Ramos (cell line): Measurements from ENCODE around the gene ARHGAP15.
"Not testable (repeated sequence)": the region's sequence is repeated elsewhere in the genome, so short reads cannot be mapped to it uniquely, and the experiment has no call there.

Experiments used
- in situ Hi-C: fragments of 300-500 bp; cut with MboI; formaldehyde crosslinking; loops from one replicate; pipeline ENCODE4 v1.14.3; 2022; ENCODE audit warnings: low sequenced_read_pairs; ENCODE audit not compliant: unreplicated experiment

ARHGAP15 gene

DNA sequence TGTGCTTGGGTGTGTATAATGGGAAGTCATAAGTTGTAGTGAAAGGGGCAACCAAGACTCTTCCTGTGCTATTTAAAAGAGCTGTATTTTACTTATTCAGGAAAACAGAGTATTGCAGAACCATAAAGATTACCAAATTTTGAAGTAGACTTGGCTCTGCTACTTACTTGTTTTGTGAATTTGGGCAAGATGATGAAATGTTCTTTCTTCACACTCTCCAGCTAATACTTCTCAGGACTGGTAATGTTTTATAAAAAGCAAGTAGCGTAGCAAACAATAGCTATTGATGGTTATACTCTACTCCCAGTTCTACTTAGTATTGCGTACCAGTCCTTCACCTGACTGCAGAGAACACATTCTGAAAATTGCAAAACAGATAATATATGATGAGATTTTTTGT is 374.1 kb downstream of the ARHGAP15 start:
- in situ Hi-C loops: no loop called here

DNA sequence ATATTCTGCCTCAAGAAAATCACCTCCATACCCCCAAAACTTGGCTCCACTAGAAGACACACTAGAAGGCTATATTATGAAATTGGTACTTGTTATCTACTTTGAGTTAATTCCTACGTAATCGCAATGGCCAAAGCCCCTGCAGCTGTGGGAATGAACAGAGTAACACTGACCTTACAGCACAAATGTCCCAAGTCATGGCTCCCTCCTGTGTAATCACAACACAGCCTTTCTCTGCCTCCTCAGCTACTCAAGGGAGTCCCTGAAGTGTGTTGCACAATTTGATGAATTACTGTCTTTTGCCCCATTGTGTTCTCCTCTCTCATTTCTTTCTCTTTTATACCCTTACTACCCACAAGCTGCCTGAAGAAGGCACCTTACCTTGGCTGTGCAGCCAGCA is 375.2 kb downstream of the ARHGAP15 start:
- in situ Hi-C loops: no loop called here

DNA sequence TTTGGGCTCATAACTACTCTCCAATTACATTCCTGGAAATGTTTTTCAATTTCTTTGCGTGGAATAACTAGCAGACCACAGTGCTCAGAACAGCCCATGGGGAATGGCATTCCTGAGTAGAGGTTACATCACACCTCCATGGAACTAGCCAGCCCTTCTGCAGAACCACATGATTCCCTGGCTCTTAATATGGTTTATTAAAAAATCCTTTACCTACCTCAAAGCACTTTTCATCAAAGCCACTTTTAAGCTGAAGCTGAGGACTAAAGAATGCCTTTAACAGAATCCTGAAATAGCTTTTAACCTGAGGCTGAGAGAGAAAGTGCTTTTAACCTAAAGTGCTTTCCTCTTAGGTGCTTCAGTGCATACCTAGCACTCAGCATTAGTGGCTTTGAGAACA is 376.3 kb downstream of the ARHGAP15 start:
- in situ Hi-C loops: no loop called here

DNA sequence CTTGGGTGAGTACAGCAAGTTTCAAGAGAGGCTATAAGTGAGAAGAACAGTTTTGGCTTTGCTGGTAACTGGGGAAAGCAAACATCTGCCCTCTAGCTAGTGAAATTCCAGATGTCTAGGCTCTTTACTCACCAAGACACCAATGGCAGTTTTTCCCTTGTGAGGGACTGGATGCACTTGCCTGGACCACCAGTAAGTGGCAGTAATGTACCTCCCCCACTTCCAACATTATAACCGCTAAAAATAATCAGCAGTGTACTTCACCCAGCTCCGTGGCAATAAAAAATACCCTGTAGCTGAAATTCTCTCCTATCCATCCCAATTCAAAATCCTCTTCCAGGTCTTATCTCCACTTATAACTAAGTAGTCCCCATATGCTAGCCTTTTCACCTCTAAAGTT is 383.9 kb downstream of the ARHGAP15 start:
- in situ Hi-C loops: no loop called here

DNA sequence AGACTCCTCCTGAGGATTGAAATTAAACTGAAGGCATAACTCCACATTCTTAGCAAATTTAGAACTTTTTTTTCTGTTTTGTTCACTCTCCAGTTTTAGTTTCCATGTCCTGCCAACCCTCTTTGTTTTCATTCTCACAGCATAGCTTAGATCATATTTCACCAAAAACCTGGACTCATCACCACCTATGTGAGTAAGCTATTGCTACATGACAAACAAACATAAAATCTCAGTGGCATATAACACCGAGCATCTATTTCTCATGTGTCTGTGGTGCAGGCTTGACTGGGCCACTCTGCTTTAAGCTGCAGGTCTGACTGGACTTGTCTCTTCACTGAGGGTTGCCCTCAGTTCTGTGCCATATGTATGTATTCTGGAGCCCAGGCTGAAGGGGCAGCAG is 385.2 kb downstream of the ARHGAP15 start:
- in situ Hi-C loops: no loop called here

DNA sequence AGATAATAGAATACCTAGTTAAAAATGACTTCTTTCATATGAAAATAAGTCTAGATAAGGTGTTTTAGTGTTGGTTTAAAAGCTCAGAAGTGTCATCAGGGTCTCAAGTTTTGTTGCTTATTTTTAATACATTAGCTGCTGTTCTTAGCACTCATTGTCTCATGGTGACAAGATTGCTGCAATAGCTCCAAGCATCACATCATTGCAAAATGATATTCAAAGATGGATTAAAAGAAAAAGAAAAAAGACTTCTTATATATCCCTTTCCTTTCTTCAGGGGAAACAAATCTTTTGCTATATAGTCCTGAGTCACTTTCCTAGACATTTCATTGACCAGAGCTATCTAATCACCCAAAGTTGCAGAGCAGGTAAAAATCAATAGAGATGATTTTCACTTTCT is 386.1 kb downstream of the ARHGAP15 start:
- in situ Hi-C loops: no loop called here

DNA sequence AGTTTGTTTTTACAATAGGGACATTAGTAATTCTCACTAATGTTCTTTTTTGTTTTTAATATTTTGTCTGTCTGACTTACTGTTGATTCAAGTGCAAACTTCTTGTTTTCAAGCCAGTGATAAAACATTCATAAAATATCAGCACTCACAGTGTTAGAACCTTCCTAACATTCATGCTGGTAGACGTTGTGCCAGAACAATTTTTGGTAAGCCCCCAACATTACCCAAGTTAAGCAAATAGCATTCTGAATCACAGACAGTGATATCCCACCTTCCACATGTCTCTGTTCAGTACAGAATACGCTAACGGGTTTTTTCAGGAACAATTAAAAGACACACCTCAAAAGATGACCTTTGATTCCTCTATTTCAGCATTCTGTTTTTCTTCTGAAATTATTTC is 390.3 kb downstream of the ARHGAP15 start:
- in situ Hi-C loops: no loop called here

DNA sequence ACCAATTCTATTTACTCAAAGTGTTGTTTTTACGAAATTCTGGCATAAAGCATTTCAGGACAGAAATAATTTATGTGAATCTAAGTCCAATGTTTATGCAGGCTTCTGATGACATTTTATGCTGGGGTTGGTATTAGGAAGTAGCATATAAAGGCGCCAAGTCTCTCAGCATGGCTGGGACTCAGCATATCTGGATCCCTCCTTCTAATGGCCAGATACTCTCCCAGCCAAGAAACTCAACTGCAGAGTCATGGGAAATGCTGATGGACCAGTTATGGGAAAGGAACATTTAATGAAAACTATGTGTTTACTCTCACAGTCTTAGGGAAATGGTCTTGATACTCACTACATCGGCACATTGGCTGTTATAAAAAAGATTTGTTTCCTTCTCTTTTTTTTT is 392.2 kb downstream of the ARHGAP15 start:
- in situ Hi-C loops: no loop called here

DNA sequence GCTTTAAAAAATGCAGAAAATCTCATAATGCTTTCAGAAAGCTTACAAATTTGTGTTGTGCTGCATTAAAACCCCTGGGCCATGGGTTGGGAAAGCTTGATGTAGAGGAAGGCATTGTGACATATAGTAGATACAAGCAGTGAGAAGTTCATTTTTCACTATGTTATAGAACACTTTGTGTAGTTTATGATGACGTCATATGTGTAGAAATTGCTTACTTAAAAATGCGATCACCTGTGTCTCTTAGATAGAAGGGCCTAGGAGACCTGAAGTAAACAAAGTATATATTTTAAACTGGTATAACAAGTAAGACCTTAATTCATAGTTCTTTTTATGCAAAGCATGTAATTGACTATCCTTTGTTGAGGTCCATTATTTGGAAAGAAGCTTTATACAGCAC is 393.5 kb downstream of the ARHGAP15 start:
- in situ Hi-C loops: no loop called here

DNA sequence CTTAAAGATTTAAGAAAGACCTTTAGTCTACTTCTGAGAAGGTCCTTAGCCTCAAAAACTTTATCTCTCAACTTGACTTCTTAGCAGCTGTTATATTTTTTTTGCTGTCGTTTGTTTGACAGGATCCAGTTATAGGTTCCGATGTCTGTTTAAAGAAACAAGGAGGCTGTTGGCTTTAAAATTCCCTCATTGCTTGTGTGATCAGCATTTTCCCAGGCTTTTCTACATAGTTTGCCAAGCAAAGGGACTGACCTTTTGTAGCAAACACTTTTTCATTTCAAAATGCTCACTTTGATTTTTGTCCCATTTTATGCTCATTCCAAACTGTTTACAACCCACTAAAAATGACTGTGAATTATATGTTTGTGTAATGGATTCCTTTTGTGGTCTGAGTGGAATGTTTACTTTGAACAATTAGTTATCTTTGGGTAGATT is 394.9 kb downstream of the ARHGAP15 start:
- in situ Hi-C loops: no loop called here

DNA sequence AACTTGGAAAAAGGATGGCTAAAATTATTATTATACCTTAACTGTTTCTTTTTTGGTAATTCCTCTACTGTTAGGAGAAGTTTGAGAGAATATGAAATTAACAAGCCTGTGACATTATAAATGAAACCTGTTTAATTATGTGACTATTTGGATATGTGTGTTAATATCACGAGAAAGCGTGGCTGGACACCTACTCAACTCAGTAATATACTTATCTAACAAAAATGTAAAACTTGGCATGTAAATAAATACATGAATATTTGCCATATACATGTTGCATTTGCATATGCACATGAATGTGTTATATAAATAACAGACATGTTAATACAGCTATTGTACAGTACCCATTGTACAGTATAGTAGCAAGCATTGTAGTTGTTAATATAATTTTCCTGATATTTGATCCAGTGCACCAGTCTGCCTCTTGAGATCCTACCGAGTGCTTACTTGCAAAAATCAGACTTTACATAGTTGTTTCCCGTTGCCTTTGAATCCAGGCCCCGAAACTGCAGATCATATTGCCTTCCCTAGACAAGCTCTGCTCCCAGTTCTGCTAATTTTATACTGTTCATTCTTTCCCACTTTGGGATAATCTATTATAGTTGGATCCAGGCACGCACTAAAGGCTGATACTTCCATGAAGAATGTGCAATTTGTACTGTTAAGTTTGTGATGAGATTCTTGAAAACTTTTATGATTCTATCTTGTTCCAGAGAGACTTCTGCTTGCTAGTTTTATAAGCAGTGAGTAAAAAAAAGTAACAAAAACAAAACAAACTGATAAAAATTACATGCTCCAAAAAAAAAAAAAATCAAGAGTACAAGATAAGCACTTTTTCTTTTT is 395.6 kb downstream of the ARHGAP15 start:
- in situ Hi-C loops: no loop called here

DNA sequence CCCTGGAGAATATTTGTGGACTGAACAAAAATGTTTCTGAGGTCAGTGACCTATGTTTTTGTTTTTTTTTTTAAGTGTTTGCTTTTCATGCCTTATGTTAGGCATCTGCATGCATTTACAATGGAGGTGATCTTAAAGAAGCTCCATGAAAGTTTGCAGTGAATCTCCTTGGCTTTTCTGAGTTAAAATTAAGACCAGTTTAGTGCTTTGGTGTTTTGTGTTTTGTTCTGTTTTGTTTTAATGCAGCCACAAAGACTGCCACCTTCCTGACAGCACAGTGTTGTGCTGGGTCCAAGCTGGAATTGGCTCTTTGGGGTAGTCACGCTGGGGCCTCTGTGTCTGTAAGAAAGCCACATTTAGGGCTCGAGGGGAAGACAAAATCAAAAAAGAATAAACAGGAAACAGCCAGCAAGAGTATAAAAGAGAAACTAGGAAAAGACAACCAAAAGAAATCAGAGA is 396.2 kb downstream of the ARHGAP15 start:
- in situ Hi-C loops: no loop called here

DNA sequence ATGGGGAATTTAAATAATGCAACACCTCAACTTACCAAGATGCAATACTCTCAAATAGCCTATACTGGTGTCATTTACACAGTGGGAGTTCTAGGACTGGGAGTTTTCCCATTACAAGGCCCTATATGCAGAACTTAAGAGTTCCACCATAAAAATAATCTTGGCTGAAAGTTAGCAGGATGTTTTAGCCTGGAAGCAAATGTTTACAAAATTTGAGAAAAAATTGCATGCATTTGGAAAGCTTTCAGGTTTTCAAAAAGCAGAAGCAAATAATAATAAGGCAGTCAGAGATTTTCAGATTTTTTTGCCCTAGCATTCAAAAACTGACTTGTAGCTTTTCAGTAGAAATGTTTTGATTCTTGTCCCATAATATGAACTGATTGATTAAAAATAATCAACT is 397.3 kb downstream of the ARHGAP15 start:
- in situ Hi-C loops: no loop called here

DNA sequence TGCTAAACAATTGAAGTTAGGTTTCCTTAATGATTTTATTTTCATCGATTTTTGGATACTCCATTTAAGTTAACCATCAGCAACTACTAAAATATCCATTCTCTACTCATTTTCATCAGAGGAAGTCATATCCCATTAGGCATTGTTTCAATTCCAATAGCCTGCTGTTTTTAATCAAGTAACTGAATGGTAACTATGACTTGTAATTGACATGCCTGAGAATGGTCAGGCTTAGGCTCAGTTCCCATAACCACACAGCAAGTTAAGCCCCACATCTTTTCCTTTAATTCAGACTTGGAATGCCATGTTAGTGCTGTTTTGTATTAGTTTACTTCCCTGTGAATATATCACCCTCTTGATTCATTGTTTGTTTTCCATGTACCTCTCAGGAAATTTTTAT is 398.8 kb downstream of the ARHGAP15 start:
- in situ Hi-C loops: no loop called here

DNA sequence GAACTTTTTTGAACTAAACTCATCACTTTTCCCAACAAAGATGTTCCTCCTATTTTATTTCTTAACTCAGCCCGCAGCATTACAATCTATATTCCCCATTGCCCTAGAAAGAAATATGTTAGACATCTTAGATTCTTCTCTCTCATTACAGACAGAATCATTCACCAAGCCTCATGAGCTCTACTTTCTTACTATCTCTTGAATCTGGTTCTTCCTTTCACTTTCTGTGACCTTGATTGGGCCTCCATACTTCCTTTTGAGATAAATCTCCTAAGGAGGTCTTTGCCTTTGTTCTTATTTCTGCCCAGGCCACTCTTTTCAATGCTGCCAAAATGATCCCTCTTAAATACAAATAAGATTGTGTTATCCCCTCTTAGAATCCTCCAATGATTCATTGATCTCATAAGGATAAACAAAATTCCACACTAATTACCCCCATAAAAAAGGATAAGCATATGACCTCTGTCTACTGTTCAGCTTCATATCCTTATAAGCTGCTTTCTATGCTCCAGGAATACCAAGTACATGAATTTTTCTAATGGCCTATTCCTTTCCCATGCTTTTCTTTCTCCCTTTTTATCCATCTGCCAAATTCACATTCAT is 400.0 kb downstream of the ARHGAP15 start:
- in situ Hi-C loops: no loop called here

DNA sequence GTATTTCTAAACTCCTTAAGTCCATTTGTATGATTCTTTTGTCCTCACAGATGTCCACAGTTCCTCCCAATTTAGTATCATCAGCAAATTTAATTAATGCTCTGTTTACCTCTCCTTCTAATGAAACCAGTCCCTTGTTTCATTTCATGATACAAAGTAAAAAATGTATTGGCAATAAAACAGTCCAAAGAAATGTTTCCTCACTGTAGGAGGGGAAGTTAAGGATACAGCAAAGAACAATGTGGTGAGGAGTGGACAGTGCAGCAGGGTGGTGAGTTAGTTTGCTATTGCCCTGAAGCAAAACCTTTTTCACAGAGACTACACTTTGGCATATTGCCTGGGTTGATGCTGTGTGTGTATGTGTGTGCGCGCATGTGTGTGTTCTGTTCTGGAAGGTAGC is 401.5 kb downstream of the ARHGAP15 start:
- in situ Hi-C loops: no loop called here

DNA sequence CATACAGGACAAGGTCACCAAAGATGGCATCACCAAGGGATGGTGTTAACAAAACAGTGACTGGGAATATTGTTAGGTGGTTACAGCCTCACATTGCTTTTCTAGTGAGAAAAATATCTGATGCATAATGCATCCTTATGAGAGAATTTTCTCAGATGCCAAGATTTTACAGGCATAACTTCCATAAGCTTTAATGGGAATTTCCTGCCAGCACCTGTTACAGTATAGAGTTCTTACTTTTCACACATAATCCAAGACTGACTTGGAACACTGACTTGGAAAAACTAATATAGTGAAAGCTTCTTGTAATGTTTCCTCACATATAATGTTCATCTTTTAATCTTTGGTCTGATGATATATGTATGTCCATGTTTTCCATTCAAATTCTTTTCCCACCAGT is 402.8 kb downstream of the ARHGAP15 start:
- in situ Hi-C loops: no loop called here

DNA sequence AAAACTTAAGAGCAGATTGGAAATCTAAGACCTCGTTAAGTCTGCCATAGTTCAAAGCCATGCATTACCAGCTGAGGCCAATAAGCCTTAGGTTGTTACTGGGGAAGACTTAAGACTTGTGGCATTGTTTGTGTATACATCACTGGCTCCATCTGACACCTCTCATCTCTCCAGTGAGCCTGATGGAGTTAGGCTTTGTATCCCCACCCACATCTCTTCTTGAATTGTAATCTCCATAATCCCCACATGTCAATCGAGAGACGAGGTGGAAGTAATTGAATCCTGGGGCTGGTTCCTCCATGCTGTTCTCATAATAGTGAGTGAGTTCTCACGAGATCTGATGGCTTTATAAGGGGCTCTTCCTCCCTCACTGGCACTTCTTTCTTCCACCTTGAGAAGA is 404.6 kb downstream of the ARHGAP15 start:
- in situ Hi-C loops: no loop called here

DNA sequence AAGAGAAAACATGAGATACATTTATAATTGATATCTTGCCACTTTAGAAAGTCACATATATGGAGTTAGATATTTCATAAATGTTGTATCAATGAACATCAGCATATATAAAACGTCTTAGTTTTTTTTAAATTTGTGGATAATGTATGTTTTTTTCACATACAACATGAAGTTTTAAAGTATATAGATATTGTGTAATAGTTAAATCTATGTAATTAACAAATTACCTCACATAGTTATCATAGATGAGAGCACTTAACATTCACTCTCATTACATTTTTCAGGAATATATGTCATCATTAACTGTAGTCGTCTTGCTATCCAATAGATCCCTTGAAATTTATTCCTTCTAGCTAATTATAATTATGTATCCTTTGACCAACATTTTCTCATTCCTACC is 406.6 kb downstream of the ARHGAP15 start:
- in situ Hi-C loops: no loop called here

DNA sequence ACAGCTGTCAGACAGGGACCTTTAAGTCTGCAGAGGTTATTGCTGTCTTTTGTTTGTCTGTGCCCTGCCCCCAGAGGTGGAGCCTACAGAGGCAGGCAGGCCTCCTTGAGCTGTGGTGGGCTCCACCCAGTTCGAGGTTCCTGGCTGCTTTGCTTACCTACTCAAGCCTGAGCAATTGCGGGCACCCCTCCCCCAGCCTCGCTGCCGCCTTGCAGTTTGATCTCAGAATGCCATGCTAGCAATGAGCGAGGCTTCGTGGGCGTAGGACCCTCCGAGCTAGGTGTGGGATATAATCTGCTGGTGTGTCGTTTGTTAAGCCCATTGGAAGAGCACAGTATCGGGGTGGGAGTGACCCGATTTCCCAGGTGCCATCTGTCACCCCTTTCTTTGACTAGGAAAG is 412.7 kb downstream of the ARHGAP15 start:
- in situ Hi-C loops: not testable (repeated sequence)

DNA sequence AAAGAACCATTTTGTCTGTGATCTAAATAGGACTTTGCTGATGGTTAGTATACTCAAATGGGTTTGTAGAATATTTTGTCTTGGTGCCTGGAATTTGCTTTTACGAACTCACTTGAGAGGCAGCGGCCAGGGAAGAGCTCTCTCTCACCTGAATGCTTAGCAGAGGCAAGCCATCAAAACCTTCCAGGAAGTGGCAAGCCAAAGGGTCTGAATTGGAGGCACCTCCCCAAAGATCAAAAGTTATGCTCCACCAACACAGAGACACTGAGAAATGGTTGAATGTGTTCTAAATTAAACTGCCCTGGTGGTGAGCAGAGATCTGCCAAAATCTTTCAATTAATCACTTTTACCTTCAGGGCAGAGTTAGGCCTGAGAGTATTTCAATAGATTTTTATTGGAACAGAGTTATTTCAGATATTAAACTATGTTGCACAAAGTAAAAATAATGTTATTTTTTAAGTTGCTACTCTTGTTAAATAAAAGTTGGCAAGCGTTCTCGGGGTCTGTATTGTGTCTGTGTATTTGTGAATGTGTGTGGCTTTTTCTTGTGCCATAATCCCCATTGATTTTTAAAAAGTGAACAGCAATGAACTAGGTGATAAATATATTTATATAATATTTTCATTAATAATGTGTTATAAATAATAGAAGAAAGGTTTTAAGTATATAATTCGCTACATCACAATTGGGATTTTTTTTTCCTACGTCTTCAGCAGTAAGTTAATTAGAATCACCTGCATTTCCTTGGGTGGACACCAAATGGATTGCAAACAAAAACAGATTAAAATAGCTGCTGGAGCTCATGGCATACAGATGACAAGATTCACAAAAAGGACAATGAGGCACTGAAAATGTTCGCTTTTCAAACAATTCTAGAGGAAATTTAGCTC is 416.1 kb downstream of the ARHGAP15 start:
- in situ Hi-C loops: no loop called here
